ENCODE results near the gene FMNL1.

The FMNL1 gene

GRCh38 chr17:45293413-45294211 is 71.9 kb downstream of the FMNL1 start:
- H3K27ac ChIP-seq (ENCODE audit: low read length), result no peak overlapping the region
- ATAC-seq (ENCODE audit: insufficient read depth, low read depth), result no peak
- no peak for DNase-seq
- H3K4me3 ChIP-seq (ENCODE audit: low read depth in 1 of 2, low read length in 2 of 2), result no peak overlapping the region
- H3K27me3 ChIP-seq (ENCODE audit: insufficient read depth, low read length, poor library complexity), result no peaks in the 10 kb centered on the region
- TF ChIP-seq CTCF (IDR thresholded peaks at IDR 0.05; ENCODE audit: borderline replicate concordance, extremely low read depth, low read length, poor library complexity, severe bottlenecking), result no peak
- no peak overlapping the region for H3K9ac ChIP-seq (ENCODE audit: low read depth, low read length)
- H3K4me2 ChIP-seq (ENCODE audit: insufficient read depth, low read length), result no peak overlapping the region
- no peaks in the 10 kb centered on the region for H3K9me3 ChIP-seq (ENCODE audit: insufficient read depth, low read length, severe bottlenecking)
- H3K36me3 ChIP-seq (ENCODE audit: insufficient read depth, low read length), result peaks cover 25% of the 10 kb centered on the region
- H2AFZ ChIP-seq (ENCODE audit: low read depth, low read length), result no peak overlapping the region
- peaks cover 64% of the 10 kb centered on the region for H4K20me1 ChIP-seq (ENCODE audit: insufficient read depth, low read length)
- H3K79me2 ChIP-seq (ENCODE audit: insufficient read depth, low read length), result peaks cover 71% of the 10 kb centered on the region
- H3K4me1 ChIP-seq (ENCODE audit: insufficient read depth, low read length), result no peaks in the 10 kb centered on the region

GRCh38 chr17:45294506-45294905 is 72.8 kb downstream of the FMNL1 start:
- TF ChIP-seq CTCF (IDR thresholded peaks at IDR 0.05; ENCODE audit: borderline replicate concordance, extremely low read depth, low read length, poor library complexity, severe bottlenecking) (no peak), EZH2 (IDR thresholded peaks at IDR 0.05; ENCODE audit: borderline replicate concordance, low read depth, low read length, severe bottlenecking) (no peak)
- Histone ChIP-seq H3K9me3 (ENCODE audit: insufficient read depth, low read length, severe bottlenecking) (no peaks in the 10 kb centered on the region), H3K4me3 (ENCODE audit: low read depth in 1 of 2, low read length in 2 of 2) (no peak overlapping the region), H3K9ac (ENCODE audit: low read depth, low read length) (no peak overlapping the region), H3K4me2 (ENCODE audit: insufficient read depth, low read length) (no peak overlapping the region), H3K27me3 (ENCODE audit: insufficient read depth, low read length, poor library complexity) (no peaks in the 10 kb centered on the region), H3K4me1 (ENCODE audit: insufficient read depth, low read length) (no peaks in the 10 kb centered on the region), H3K27ac (ENCODE audit: low read length) (no peak overlapping the region), H3K36me3 (ENCODE audit: insufficient read depth, low read length) (peaks cover 19% of the 10 kb centered on the region), H4K20me1 (ENCODE audit: insufficient read depth, low read length) (peaks cover 63% of the 10 kb centered on the region), H2AFZ (ENCODE audit: low read depth, low read length) (no peak overlapping the region), H3K79me2 (ENCODE audit: insufficient read depth, low read length) (peaks cover 79% of the 10 kb centered on the region)
- ATAC-seq (ENCODE audit: insufficient read depth, low read depth) (no peak), DNase-seq (no peak)

GRCh38 chr17:45296003-45296832 is 74.5 kb downstream of the FMNL1 start:
- Histone ChIP-seq H3K27me3 (ENCODE audit: insufficient read depth, low read length, poor library complexity) (no peaks in the 10 kb centered on the region), H3K36me3 (ENCODE audit: insufficient read depth, low read length) (peaks cover 4% of the 10 kb centered on the region; the same call in 1 of the 2 replicates), H3K9ac (ENCODE audit: low read depth, low read length) (no peak overlapping the region), H2AFZ (ENCODE audit: low read depth, low read length) (no peak overlapping the region), H3K4me2 (ENCODE audit: insufficient read depth, low read length) (no peak overlapping the region), H3K79me2 (ENCODE audit: insufficient read depth, low read length) (peaks cover 87% of the 10 kb centered on the region), H3K27ac (ENCODE audit: low read length) (no peak overlapping the region), H4K20me1 (ENCODE audit: insufficient read depth, low read length) (peaks cover 52% of the 10 kb centered on the region), H3K9me3 (ENCODE audit: insufficient read depth, low read length, severe bottlenecking) (no peaks in the 10 kb centered on the region), H3K4me1 (ENCODE audit: insufficient read depth, low read length) (no peaks in the 10 kb centered on the region), H3K4me3 (ENCODE audit: low read depth in 1 of 2, low read length in 2 of 2) (no peak overlapping the region)
- ATAC-seq (ENCODE audit: insufficient read depth, low read depth) (no peak), DNase-seq (no peak)
- no peak for TF ChIP-seq EZH2 (IDR thresholded peaks at IDR 0.05; ENCODE audit: borderline replicate concordance, low read depth, low read length, severe bottlenecking)
- TF ChIP-seq CTCF (IDR thresholded peaks at IDR 0.05; ENCODE audit: borderline replicate concordance, extremely low read depth, low read length, poor library complexity, severe bottlenecking), result no peak
